ENCODE measurements around the gene ADAMTS17.

GRCh38 chr15:100281096-100281917, 60.5 kb downstream of the ADAMTS17 start:
- TF ChIP-seq CTCF (IDR thresholded peaks at IDR 0.05): no peak
- TF ChIP-seq PHF8 (IDR thresholded peaks at IDR 0.05; ENCODE audit: borderline replicate concordance, low read depth): no peak

Data from A549 (cell line).